WTC11 (cell line): ENCODE results near the gene RCL1. TPM values are rescaled to one million over a fixed set of nuclear protein-coding genes. Genes with fewer than 3 reads are reported as not detected.

Experiments used
- ATAC-seq: fragments of 200-7000 bp; cut with Tn5 transposase; 2 replicates; pipeline ENCODE4 v1.10.0; 2021; ENCODE audit warnings: mild to moderate bottlenecking, moderate library complexity
- CTCF ChIA-PET: fragments of 300-600 bp; sonication (Branson Sonifier 250); formaldehyde crosslinking; loops from one replicate; lab custom pipeline; 2021; ENCODE audit warnings: antibody characterized with exemption; lab: Charles Lee
- POLR2A ChIA-PET: fragments of 350-600 bp; sonication (Branson Sonifier 250); formaldehyde crosslinking; loops from one replicate; lab custom pipeline; 2021; ENCODE audit warnings: antibody characterized with exemption; lab: Charles Lee
- DNase-seq: peaks from one replicate; pipeline ENCODE4 v3.0.0; 2021; ENCODE audit warnings: low spot score
- H3K27ac Mint-ChIP-seq: 2 replicates; pipeline ENCODE4 v1.8.0; 2021; ENCODE audit warnings: mixed read lengths
- H3K27me3 Mint-ChIP-seq: 2 replicates; pipeline ENCODE4 v1.8.0; 2021; ENCODE audit warnings: low read depth, mild to moderate bottlenecking, moderate library complexity, mixed read lengths
- H3K36me3 Mint-ChIP-seq: 2 replicates; pipeline ENCODE4 v1.8.0; 2021; ENCODE audit warnings: mixed read lengths
- H3K4me1 Mint-ChIP-seq: 2 replicates; pipeline ENCODE4 v1.8.0; 2022; ENCODE audit warnings: mixed read lengths
- H3K4me3 Mint-ChIP-seq: 2 replicates; pipeline ENCODE4 v1.8.0; 2021; ENCODE audit warnings: mild to moderate bottlenecking, moderate library complexity, mixed read lengths
- H3K9me3 Mint-ChIP-seq: 2 replicates; pipeline ENCODE4 v1.8.0; 2021; ENCODE audit warnings: mixed read lengths
- ATF1 ChIP-seq: sonication (generic); formaldehyde crosslinking; IDR thresholded peaks from 2 replicates; pipeline ENCODE4 v1.8.1; 2023; ENCODE audit warnings: mild to moderate bottlenecking, moderate library complexity, missing genetic modification reagents
- ESRRA ChIP-seq: sonication (generic); formaldehyde crosslinking; IDR thresholded peaks from 2 replicates; pipeline ENCODE4 v1.8.1; 2022; ENCODE audit warnings: mild to moderate bottlenecking, missing genetic modification reagents, borderline replicate concordance
- GABPB1 ChIP-seq: sonication (generic); formaldehyde crosslinking; IDR thresholded peaks from 2 replicates; pipeline ENCODE4 v1.8.1; 2023; ENCODE audit warnings: mild to moderate bottlenecking, missing genetic modification reagents
- JAZF1 ChIP-seq: fragments of 250-450 bp; sonication (Bioruptor Pico); IDR thresholded peaks from 2 replicates; pipeline ENCODE4 v1.9.0; 2021; ENCODE audit warnings: moderate library complexity, mild to moderate bottlenecking, inconsistent platforms
- OVOL2 ChIP-seq: fragments of 250-450 bp; sonication (Bioruptor Pico); IDR thresholded peaks from 2 replicates; pipeline ENCODE4 v1.9.0; 2021; ENCODE audit warnings: mild to moderate bottlenecking, borderline replicate concordance
- RELA ChIP-seq: sonication (generic); formaldehyde crosslinking; IDR thresholded peaks from 2 replicates; pipeline ENCODE4 v1.8.1; 2022; ENCODE audit warnings: missing genetic modification reagents, mild to moderate bottlenecking, borderline replicate concordance
- ZNF317 ChIP-seq: sonication (generic); formaldehyde crosslinking; IDR thresholded peaks from 2 replicates; pipeline ENCODE4 v1.8.1; 2023; ENCODE audit warnings: low read depth, mild to moderate bottlenecking, moderate library complexity, missing genetic modification reagents, borderline replicate concordance
- ZNF671 ChIP-seq: fragments of 250-450 bp; sonication (Bioruptor Pico); IDR thresholded peaks from 2 replicates; pipeline ENCODE4 v1.8.0; 2021; ENCODE audit warnings: mild to moderate bottlenecking
- total RNA-seq: library from RNA; stranded (reverse); gene quantifications from 3 replicates; pipeline ENCODE4 v1.2.3, GENCODE V29; 2021
- TF ChIP-seq, protein P1 (sequence below): sonication (generic); formaldehyde crosslinking; IDR thresholded peaks from 2 replicates; pipeline ENCODE4 v1.8.1; 2023; ENCODE audit warnings: mild to moderate bottlenecking, missing genetic modification reagents
- TF ChIP-seq, protein P2 (sequence below): sonication (generic); formaldehyde crosslinking; IDR thresholded peaks from 2 replicates; pipeline ENCODE4 v1.8.1; 2022; ENCODE audit warnings: missing genetic modification reagents, borderline replicate concordance
- TF ChIP-seq, protein P3 (sequence below): sonication (generic); formaldehyde crosslinking; IDR thresholded peaks from 2 replicates; pipeline ENCODE4 v1.8.0; 2023; ENCODE audit warnings: missing genetic modification reagents, mild to moderate bottlenecking, borderline replicate concordance
- TF ChIP-seq, protein P4 (sequence below): sonication (generic); formaldehyde crosslinking; IDR thresholded peaks from 2 replicates; pipeline ENCODE4 v1.8.1; 2022; ENCODE audit warnings: low read depth, missing genetic modification reagents, borderline replicate concordance
- TF ChIP-seq, protein P5 (sequence below): sonication (generic); formaldehyde crosslinking; IDR thresholded peaks from 2 replicates; pipeline ENCODE4 v1.8.0; 2022; ENCODE audit warnings: mild to moderate bottlenecking, missing genetic modification reagents
- TF ChIP-seq, protein P6 (sequence below): fragments of 250-450 bp; sonication (Bioruptor Pico); IDR thresholded peaks from 2 replicates; pipeline ENCODE4 v1.9.0; 2021; ENCODE audit warnings: mild to moderate bottlenecking
- TF ChIP-seq, protein P7 (sequence below): sonication (generic); formaldehyde crosslinking; IDR thresholded peaks from 2 replicates; pipeline ENCODE4 v1.8.1; 2022; ENCODE audit warnings: mild to moderate bottlenecking, missing genetic modification reagents, moderate library complexity, borderline replicate concordance
- TF ChIP-seq, protein P8 (sequence below): sonication (generic); formaldehyde crosslinking; IDR thresholded peaks from 2 replicates; pipeline ENCODE4 v1.8.0; 2023; ENCODE audit warnings: missing genetic modification reagents

RCL1 gene
- total RNA-seq, 1 experiment from 2014 or later, result 27.2 TPM

DNA sequence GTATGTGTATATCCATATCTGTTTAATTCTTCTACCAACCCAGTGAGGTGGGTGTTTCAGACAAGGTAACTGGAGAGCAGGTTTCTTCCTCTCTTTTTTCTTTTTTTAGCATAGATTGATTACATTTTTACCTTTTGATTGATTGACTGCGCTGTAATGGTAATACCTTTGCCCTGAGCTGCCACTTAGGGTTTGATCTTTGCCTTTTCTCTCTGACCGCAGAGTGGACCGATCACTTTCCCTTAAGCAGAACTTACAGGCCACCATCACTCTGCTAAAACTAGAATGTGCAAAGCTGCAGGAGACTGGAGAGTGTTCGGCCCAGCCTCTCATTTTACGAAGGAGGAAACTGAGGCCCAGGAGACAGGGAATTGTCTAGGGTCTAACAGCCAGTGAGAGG, 38.0 kb downstream of the RCL1 start (continued):
- TF ChIP-seq, protein P1, sequence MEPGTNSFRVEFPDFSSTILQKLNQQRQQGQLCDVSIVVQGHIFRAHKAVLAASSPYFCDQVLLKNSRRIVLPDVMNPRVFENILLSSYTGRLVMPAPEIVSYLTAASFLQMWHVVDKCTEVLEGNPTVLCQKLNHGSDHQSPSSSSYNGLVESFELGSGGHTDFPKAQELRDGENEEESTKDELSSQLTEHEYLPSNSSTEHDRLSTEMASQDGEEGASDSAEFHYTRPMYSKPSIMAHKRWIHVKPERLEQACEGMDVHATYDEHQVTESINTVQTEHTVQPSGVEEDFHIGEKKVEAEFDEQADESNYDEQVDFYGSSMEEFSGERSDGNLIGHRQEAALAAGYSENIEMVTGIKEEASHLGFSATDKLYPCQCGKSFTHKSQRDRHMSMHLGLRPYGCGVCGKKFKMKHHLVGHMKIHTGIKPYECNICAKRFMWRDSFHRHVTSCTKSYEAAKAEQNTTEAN (CRISPR knock-in tag), result no peak
- TF ChIP-seq, protein P2, sequence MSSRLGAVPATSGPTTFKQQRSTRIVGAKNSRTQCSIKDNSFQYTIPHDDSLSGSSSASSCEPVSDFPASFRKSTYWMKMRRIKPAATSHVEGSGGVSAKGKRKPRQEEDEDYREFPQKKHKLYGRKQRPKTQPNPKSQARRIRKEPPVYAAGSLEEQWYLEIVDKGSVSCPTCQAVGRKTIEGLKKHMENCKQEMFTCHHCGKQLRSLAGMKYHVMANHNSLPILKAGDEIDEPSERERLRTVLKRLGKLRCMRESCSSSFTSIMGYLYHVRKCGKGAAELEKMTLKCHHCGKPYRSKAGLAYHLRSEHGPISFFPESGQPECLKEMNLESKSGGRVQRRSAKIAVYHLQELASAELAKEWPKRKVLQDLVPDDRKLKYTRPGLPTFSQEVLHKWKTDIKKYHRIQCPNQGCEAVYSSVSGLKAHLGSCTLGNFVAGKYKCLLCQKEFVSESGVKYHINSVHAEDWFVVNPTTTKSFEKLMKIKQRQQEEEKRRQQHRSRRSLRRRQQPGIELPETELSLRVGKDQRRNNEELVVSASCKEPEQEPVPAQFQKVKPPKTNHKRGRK (CRISPR knock-in tag), result no peak

DNA sequence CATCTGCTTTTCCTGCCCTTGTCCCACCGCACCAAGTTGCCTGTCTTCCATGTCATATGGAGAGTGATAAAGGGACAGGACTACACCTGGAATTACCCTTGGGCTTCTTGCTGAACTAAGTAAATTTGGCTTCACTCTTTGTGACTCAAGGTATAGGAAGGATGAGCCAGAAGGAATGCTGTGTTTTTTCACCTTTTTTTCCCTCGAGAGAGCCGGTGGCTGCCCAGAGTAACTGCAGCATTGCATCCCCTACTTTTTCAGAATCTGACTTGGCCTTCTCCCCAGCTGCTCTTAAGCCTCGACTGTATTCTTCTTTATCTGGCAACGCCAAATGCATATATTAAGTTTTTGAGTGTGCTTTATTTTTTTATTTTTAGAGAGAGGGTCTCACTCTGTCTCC, 38.4 kb downstream of the RCL1 start:
- DNase-seq (no peak), ATAC-seq (peak; percentile 57)
- no peak overlapping the region for H3K4me3 Mint-ChIP-seq
- TF ChIP-seq, protein P3, sequence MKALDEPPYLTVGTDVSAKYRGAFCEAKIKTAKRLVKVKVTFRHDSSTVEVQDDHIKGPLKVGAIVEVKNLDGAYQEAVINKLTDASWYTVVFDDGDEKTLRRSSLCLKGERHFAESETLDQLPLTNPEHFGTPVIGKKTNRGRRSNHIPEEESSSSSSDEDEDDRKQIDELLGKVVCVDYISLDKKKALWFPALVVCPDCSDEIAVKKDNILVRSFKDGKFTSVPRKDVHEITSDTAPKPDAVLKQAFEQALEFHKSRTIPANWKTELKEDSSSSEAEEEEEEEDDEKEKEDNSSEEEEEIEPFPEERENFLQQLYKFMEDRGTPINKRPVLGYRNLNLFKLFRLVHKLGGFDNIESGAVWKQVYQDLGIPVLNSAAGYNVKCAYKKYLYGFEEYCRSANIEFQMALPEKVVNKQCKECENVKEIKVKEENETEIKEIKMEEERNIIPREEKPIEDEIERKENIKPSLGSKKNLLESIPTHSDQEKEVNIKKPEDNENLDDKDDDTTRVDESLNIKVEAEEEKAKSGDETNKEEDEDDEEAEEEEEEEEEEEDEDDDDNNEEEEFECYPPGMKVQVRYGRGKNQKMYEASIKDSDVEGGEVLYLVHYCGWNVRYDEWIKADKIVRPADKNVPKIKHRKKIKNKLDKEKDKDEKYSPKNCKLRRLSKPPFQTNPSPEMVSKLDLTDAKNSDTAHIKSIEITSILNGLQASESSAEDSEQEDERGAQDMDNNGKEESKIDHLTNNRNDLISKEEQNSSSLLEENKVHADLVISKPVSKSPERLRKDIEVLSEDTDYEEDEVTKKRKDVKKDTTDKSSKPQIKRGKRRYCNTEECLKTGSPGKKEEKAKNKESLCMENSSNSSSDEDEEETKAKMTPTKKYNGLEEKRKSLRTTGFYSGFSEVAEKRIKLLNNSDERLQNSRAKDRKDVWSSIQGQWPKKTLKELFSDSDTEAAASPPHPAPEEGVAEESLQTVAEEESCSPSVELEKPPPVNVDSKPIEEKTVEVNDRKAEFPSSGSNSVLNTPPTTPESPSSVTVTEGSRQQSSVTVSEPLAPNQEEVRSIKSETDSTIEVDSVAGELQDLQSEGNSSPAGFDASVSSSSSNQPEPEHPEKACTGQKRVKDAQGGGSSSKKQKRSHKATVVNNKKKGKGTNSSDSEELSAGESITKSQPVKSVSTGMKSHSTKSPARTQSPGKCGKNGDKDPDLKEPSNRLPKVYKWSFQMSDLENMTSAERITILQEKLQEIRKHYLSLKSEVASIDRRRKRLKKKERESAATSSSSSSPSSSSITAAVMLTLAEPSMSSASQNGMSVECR, result no peak
- TF ChIP-seq GABPB1, result no peak
- TF ChIP-seq, protein P4, sequence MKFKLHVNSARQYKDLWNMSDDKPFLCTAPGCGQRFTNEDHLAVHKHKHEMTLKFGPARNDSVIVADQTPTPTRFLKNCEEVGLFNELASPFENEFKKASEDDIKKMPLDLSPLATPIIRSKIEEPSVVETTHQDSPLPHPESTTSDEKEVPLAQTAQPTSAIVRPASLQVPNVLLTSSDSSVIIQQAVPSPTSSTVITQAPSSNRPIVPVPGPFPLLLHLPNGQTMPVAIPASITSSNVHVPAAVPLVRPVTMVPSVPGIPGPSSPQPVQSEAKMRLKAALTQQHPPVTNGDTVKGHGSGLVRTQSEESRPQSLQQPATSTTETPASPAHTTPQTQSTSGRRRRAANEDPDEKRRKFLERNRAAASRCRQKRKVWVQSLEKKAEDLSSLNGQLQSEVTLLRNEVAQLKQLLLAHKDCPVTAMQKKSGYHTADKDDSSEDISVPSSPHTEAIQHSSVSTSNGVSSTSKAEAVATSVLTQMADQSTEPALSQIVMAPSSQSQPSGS (CRISPR knock-in tag), result no peak
- TF ChIP-seq, protein P5, sequence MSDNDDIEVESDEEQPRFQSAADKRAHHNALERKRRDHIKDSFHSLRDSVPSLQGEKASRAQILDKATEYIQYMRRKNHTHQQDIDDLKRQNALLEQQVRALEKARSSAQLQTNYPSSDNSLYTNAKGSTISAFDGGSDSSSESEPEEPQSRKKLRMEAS (CRISPR knock-in tag), result no peak
- no peak for TF ChIP-seq OVOL2 (CRISPR knock-in tag)
- TF ChIP-seq RELA (CRISPR knock-in tag), result no peak
- no peak for TF ChIP-seq ZNF671 (CRISPR knock-in tag)
- TF ChIP-seq JAZF1, result no peak
- no peak for TF ChIP-seq ATF1 (CRISPR knock-in tag)
- ChIA-PET CTCF (interaction anchor here (0.6 to 0.8 kb wide), 2 partner anchors 19 to 143 kb away, joined by 3 read pairs; no protein-coding TSS in a partner anchor), POLR2A (no interaction called here)
- peaks cover 22% of the 10 kb centered on the region; the same call in 1 of the 2 replicates for H3K36me3 Mint-ChIP-seq
- no peaks in the 10 kb centered on the region for H3K27me3 Mint-ChIP-seq
- no peak overlapping the region for H3K27ac Mint-ChIP-seq
- H3K4me1 Mint-ChIP-seq, result no peaks in the 10 kb centered on the region; the same call in 1 of the 2 replicates
- H3K9me3 Mint-ChIP-seq, result no peaks in the 10 kb centered on the region

DNA sequence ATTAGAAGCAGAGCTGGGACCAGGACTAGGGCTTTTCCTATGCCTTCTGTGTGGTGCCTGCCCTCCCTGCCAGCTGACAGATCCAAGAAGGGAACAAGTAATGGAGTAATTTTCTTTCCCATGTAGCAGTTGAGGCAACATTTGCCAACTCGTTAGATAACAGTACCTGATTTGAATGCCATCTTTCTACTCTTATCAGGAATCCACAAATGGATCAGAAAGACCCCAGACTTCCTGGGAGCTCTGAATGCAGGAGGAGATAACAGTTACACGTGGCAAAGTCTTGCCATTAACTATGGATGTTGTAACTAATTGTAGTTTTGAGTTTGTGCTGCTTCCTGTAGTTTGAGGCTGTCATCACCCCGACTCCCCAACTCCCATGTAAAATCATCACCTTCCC, 39.2 kb downstream of the RCL1 start:
- ATAC-seq (no peak), DNase-seq (no peak)
- no peaks in the 10 kb centered on the region for H3K9me3 Mint-ChIP-seq
- H3K4me1 Mint-ChIP-seq, result no peaks in the 10 kb centered on the region; the same call in 1 of the 2 replicates
- no peak overlapping the region for H3K27ac Mint-ChIP-seq
- no peaks in the 10 kb centered on the region for H3K27me3 Mint-ChIP-seq
- H3K36me3 Mint-ChIP-seq, result peaks cover 22% of the 10 kb centered on the region; the same call in 1 of the 2 replicates
- H3K4me3 Mint-ChIP-seq, result no peak overlapping the region
- POLR2A ChIA-PET, result no interaction called here
- CTCF ChIA-PET, result no interaction called here
- TF ChIP-seq ZNF317 (CRISPR knock-in tag) (no peak), ESRRA (CRISPR knock-in tag) (no peak), RELA (CRISPR knock-in tag) (no peak), GABPB1 (no peak)
- TF ChIP-seq, protein P6, sequence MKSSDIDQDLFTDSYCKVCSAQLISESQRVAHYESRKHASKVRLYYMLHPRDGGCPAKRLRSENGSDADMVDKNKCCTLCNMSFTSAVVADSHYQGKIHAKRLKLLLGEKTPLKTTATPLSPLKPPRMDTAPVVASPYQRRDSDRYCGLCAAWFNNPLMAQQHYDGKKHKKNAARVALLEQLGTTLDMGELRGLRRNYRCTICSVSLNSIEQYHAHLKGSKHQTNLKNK (CRISPR knock-in tag), result no peak
- TF ChIP-seq, protein P7, sequence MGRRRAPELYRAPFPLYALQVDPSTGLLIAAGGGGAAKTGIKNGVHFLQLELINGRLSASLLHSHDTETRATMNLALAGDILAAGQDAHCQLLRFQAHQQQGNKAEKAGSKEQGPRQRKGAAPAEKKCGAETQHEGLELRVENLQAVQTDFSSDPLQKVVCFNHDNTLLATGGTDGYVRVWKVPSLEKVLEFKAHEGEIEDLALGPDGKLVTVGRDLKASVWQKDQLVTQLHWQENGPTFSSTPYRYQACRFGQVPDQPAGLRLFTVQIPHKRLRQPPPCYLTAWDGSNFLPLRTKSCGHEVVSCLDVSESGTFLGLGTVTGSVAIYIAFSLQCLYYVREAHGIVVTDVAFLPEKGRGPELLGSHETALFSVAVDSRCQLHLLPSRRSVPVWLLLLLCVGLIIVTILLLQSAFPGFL (CRISPR knock-in tag), result no peak
- TF ChIP-seq, protein P8, sequence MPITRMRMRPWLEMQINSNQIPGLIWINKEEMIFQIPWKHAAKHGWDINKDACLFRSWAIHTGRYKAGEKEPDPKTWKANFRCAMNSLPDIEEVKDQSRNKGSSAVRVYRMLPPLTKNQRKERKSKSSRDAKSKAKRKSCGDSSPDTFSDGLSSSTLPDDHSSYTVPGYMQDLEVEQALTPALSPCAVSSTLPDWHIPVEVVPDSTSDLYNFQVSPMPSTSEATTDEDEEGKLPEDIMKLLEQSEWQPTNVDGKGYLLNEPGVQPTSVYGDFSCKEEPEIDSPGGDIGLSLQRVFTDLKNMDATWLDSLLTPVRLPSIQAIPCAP (CRISPR knock-in tag), result no peak
